Smooth muscle cell of the brain vasculature (primary cell): Measurements from ENCODE around the gene CEP44.
"Not testable (repeated sequence)": the region's sequence is repeated elsewhere in the genome, so short reads cannot be mapped to it uniquely, and the experiment has no call there.

ENCODE experiments used
- DNase-seq: peaks from one replicate; pipeline ENCODE4 v3.0.0-alpha.2; 2012; ENCODE audit warnings: low read depth, low spot score

CEP44 gene

DNA sequence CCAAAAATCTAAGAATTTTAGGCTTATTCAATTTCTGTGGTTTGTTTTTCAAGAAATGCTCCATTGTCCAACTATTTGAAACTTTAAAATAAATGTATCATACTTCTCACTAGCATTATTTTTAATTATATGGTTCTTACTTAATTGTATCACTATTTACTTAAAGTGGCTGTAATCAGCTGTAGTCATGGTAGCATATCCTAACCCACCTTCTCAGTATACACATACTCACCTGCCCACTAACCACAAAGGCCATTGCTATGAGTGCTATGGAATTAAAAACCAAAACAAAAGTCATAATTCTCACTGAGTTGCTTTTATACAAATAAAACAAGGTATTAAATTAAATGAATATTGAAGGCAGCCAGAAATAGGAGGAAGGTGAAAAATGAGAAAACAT, 5.2 kb upstream of the CEP44 start:
- no peak for DNase-seq

- DNase-seq, result no peak
Measured at GRCh38 chr4:174279433-174280155, 4.1 kb upstream of the CEP44 start.

DNA sequence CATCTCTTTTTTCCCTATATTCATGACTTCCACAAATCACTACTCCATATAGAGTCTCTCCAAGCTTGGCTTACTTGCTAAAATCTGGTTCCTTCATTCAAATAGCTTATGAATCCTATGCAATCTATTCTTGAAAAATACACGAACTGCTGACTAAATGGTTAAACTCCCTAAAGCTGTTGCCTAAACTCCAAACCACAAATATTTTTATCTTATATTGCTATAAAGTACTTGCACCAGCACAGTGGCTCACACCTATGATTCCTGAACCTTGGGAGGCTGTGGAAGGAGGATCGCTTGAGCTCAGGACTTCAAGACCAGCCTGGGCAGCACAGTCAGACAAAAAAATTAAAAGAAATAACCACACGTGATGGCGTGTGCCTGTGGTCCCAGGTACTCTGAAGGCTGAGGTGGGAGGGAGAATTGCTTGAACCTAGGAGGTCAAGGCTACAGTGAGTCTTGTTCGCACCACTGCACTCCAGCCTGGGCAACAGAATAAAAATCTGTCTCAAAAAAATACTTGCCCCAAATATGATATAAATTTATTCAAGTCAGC, 2.5 kb upstream of the CEP44 start:
- no peak for DNase-seq

DNA sequence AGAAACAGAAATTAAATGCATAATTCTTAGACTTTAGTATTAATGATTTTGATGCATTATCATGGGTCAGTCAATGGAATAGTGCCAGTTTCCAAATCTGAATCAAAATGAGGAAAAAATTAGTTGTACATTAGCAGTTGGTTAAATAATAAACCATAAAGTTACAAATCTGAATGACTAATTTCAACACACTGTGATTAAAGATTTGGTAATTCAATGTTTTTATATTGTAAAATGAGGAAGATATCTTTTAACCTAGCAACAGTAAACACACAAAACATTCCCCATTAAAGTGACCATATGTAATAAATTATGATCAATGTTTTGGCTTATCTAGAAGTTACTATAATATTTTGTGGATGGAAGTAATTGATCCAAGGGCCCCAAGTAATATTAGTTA, 1.8 kb upstream of the CEP44 start:
- no peak for DNase-seq

- DNase-seq, result peak; percentile 77
Measured at GRCh38 chr4:174282836-174283506, 740 bp upstream of the CEP44 start.

GRCh38 chr4:174284487-174284886, 776 bp downstream of the CEP44 start:
- DNase-seq, result peak; percentile 2

GRCh38 chr4:174286870-174287269, 3.2 kb downstream of the CEP44 start:
- DNase-seq, result no peak

GRCh38 chr4:174292473-174292872, 8.8 kb downstream of the CEP44 start:
- DNase-seq, result no peak

DNA sequence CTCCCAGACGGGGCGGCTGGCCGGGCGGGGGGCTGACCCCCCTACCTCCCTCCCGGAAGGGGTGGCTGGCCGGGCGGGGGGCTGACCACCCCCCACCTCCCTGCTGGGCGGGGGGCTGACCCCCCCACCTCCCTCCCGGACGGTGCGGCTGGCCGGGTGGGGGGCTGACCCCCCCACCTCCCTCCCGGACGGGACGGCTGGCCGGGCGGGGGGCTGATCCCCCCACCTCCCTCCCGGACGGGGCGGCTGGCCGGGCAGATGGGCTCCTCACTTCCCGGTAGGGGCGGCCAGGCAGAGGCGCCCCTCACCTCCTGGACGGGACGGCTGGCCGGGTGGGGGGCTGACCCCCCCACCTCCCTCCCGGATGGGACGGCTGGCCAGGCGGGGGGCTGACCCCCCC, 10.9 kb downstream of the CEP44 start:
- DNase-seq, result not testable (repeated sequence)

- DNase-seq, result not testable (repeated sequence)
Measured at GRCh38 chr4:174295142-174295541, 11.4 kb downstream of the CEP44 start.

DNA sequence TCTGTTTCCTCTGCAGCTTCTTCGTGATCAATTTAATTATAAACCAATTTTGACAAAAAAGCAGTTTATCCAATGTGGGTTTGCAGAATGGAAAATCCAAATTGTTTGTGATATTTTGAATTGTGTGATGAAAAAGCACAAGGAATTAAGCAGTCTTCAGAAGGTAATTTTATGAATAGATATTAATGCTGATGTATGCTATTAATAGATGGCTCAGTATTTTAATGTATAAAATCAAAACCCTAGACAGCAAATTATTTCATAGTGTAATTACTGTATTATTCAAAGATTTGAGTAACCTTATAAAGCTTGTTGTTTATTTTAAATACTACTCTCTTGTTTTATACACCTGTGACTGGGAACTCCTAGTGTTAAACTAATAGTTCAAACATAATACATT, 20.0 kb downstream of the CEP44 start:
- no peak for DNase-seq

- DNase-seq, result no peak
Measured at GRCh38 chr4:174304664-174305063, 21.0 kb downstream of the CEP44 start.

DNA sequence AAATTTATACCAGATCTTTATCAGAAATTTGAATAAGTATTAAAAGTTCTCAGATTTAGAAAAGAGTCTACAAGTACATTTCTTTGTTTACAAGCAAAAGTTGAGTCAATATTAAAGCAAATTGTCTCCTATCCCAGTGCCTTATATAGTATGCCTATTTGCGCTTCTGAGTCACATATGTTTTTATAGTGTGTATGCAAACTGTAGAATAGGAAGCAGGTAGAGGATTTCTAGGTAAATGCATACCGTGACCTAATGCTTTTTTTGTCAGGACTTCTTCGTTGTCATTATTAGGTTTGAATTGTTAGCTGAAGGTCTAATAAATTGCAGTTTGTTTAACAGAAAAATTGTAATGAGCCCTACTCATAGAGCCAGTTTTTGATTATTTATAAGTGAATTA, 22.2 kb downstream of the CEP44 start:
- no peak for DNase-seq

- DNase-seq, result no peak
Measured at GRCh38 chr4:174307694-174308093, 24.0 kb downstream of the CEP44 start.

DNA sequence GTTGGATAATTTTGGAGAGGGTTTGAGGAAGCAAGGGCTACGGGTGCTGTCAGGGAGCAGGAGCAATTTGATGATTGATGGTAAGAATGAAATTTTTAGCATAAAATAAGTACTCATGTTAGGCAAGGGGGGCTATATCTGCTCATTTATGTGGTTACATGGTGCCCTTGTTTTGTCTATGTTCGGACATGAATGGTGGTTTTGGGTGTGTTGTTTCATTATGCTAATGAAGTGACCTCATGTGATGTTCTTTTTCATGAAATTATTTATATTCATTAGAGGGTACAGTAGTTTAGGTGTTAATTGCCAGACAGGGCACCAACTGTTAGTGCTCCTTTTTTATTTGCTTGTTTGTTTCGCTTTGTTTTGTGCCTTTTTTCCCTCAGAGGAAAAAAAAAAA, 29.3 kb downstream of the CEP44 start:
- no peak for DNase-seq

- DNase-seq, result no peak
Measured at GRCh38 chr4:174314274-174314673, 30.6 kb downstream of the CEP44 start.

- DNase-seq, result no peak
Measured at GRCh38 chr4:174314770-174315169, 31.1 kb downstream of the CEP44 start.

DNA sequence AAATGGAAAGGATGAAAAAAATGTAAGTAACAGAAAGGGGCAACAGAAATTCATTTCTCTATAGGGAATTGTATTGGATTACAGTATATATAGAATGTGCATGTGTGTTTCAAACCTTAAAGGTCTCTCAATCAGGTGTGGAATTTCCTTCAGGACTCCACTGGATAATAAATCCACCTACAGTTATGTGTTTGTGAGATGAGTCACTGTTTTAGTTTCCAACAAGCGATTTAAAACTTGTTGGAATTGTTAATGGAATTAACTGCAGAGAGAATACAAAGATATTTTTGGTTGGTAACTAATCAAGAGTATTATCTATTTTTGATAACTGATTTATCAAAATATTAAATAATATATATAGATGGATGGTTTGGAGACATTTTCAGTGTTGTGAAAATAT, 32.8 kb downstream of the CEP44 start:
- no peak for DNase-seq

DNA sequence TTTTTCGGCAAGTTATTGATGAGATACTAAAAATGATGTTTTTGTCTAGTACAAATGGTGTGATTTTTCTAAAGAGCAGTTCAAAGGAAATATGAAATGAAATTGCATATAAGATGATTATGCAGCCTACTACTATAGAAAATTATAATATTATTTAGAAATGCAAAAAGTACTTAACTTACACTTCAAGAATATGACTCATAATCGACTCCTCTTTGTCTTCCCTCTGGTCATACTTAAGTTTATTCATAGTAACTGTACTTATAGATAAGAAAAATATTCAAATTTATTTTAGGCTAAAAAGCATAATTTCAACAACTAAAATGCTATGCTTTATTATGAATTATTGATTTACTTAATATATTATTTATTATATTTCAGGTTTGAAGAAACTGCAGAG, 33.2 kb downstream of the CEP44 start:
- DNase-seq, result no peak

GRCh38 chr4:174317531-174317930, 33.8 kb downstream of the CEP44 start:
- DNase-seq, result no peak

- DNase-seq, result peak; percentile 7
Measured at GRCh38 chr4:174318829-174319764, 35.4 kb downstream of the CEP44 start.
